OCI-LY1 (cell line): ENCODE measurements around the gene TAF6L.
A peak's percentile ranks its signal among the peaks of the same experiment; 100 is the strongest.

ENCODE experiments used
- H2AFZ ChIP-seq: fragments of 200-600 bp; sonication (generic), shearing (Covaris generic); 2 replicates; pipeline ENCODE4 v1.6.0; 2014; ENCODE audit warnings: antibody characterized with exemption, mild to moderate bottlenecking, low read length
- H3F3A ChIP-seq: fragments of 200-600 bp; sonication (generic), shearing (Covaris generic); 2 replicates; pipeline ENCODE4 v1.6.0; 2014; ENCODE audit warnings: mild to moderate bottlenecking, antibody characterized with exemption, low read length, moderate library complexity; ENCODE audit not compliant: insufficient read depth
- H3K27ac ChIP-seq: fragments of 200-600 bp; sonication (generic); 2 replicates; pipeline ENCODE4 v1.5.1; 2014; ENCODE audit warnings: low read length, mixed run types, mild to moderate bottlenecking, low read depth; ENCODE audit not compliant: poor library complexity, severe bottlenecking
- H3K27me3 ChIP-seq: fragments of 200-600 bp; sonication (generic); 2 replicates; pipeline ENCODE4 v1.6.0; 2014; ENCODE audit warnings: antibody characterized with exemption, mild to moderate bottlenecking, low read length, moderate library complexity; ENCODE audit not compliant: insufficient read depth
- H3K36me3 ChIP-seq: fragments of 200-600 bp; sonication (generic); 2 replicates; pipeline ENCODE4 v1.6.1; 2014; ENCODE audit warnings: mild to moderate bottlenecking, antibody characterized with exemption, low read length, moderate library complexity, mixed read lengths; ENCODE audit not compliant: insufficient read depth
- H3K4me1 ChIP-seq: fragments of 200-600 bp; sonication (generic); 2 replicates; pipeline ENCODE4 v1.5.1; 2014; ENCODE audit warnings: mild to moderate bottlenecking, low read length, moderate library complexity; ENCODE audit not compliant: insufficient read depth, severe bottlenecking
- H3K4me2 ChIP-seq: fragments of 200-600 bp; sonication (generic), shearing (Covaris generic); 2 replicates; pipeline ENCODE4 v1.6.1; 2014; ENCODE audit warnings: low read length
- H3K4me3 ChIP-seq: fragments of 200-600 bp; sonication (generic); 2 replicates; pipeline ENCODE4 v1.5.1; 2014; ENCODE audit warnings: low read length, low read depth, mild to moderate bottlenecking, mixed read lengths; ENCODE audit not compliant: poor library complexity, severe bottlenecking
- H3K79me2 ChIP-seq: fragments of 200-600 bp; shearing (Covaris generic); 2 replicates; pipeline ENCODE4 v1.6.1; 2016; ENCODE audit warnings: mixed run types, low read length, mixed read lengths; ENCODE audit not compliant: insufficient read depth
- H3K9ac ChIP-seq: fragments of 200-600 bp; sonication (generic), shearing (Covaris generic); 2 replicates; pipeline ENCODE4 v1.6.1; 2014; ENCODE audit warnings: mild to moderate bottlenecking, low read length, mixed read lengths
- H3K9me2 ChIP-seq: fragments of 200-600 bp; sonication (generic), shearing (Covaris generic); 2 replicates; pipeline ENCODE4 v1.6.1; 2014; ENCODE audit warnings: low read depth, mild to moderate bottlenecking, low read length, mixed read lengths
- H3K9me3 ChIP-seq: fragments of 200-600 bp; shearing (Covaris generic); 2 replicates; pipeline ENCODE4 v1.6.1; 2014; ENCODE audit warnings: low read length, mixed read lengths
- H4K20me1 ChIP-seq: fragments of 200-600 bp; sonication (generic), shearing (Covaris generic); 2 replicates; pipeline ENCODE4 v1.6.0; 2016; ENCODE audit warnings: mild to moderate bottlenecking, low read length; ENCODE audit not compliant: insufficient read depth
- CTCF ChIP-seq: fragments of 200-600 bp; sonication (generic), shearing (Covaris generic); IDR thresholded peaks from 2 replicates; pipeline ENCODE4 v1.5.1; 2017; ENCODE audit warnings: mild to moderate bottlenecking, antibody characterized with exemption, low read length, moderate library complexity, mixed read lengths
- EZH2 ChIP-seq: fragments of 200-600 bp; sonication (generic), shearing (Covaris generic); IDR thresholded peaks from 2 replicates; pipeline ENCODE4 v1.8.0; 2017; ENCODE audit warnings: borderline replicate concordance, mixed run types, mild to moderate bottlenecking, antibody characterized with exemption, low read length, moderate library complexity, mixed read lengths

TAF6L gene

DNA sequence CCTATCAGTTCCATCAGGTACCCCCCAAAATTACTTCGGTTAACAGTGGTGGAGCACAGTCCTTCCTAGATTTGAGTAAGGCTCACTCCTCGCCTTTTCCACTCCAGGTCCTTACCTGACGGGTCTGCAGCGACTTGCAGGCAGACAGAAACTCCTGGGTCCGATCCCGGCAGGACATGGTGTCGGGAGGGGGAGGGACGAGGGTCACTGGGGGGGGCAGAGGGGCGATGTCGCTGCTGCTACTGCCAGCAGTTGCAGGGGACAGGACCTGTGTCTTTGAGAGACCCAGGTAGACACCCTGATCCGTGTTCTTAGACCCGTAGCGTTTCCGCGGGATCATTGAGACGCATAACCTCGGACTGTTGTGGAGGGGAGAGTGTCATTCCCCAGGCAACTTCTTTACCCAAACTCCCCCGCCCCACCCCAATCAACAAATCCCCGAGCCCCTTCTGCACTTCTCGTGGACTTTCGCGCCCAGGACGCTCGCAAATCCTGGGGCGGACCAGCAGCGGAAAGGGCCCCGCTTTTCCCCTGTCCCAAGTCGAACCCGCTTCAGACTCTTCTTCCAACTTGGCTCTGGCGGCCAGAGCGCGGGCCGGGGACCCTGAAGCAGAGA is 59.8 kb downstream of the TAF6L start:
- Histone ChIP-seq H3K4me1 (peaks cover 22% of the 10 kb centered on the region), H3K79me2 (peaks cover 13% of the 10 kb centered on the region), H3K9me2 (no peaks in the 10 kb centered on the region), H3K27ac (peak overlapping the region; percentile 56), H3K9ac (peak overlapping the region; percentile 81), H3K4me3 (peak overlapping the region; percentile 81), H3K36me3 (peaks cover 42% of the 10 kb centered on the region), H4K20me1 (no peaks in the 10 kb centered on the region), H3F3A (no peaks in the 10 kb centered on the region), H3K4me2 (peak overlapping the region; percentile 81), H3K9me3 (no peaks in the 10 kb centered on the region), H2AFZ (no peak overlapping the region), H3K27me3 (no peaks in the 10 kb centered on the region)
- TF ChIP-seq CTCF (no peak), EZH2 (no peak)

GRCh38 chr11:62831520-62832335 is 60.5 kb downstream of the TAF6L start, which contains the start of gene STX5:
Gene STX5, minus strand, starts transcription at chr11:62832051. Its CDS starts 808 bp downstream, at chr11:62831243.
- Histone ChIP-seq H3K4me3 (peak within 1 kb of the TSS; percentile 81), H3K79me2 (peaks cover 13% of the 10 kb centered on the region), H3K9ac (peak within 1 kb of the TSS; percentile 81), H3K9me2 (no peaks in the 10 kb centered on the region), H3K27me3 (no peaks in the 10 kb centered on the region), H2AFZ (no peak within 1 kb of the TSS), H3K4me1 (peaks cover 22% of the 10 kb centered on the region), H3K27ac (peak within 1 kb of the TSS; percentile 65), H4K20me1 (no peaks in the 10 kb centered on the region), H3K4me2 (peak within 1 kb of the TSS; percentile 81), H3K9me3 (no peaks in the 10 kb centered on the region), H3K36me3 (peaks cover 47% of the 10 kb centered on the region), H3F3A (no peaks in the 10 kb centered on the region)
- TF ChIP-seq CTCF (no peak), EZH2 (no peak)

- no peak within 1 kb of the TSS for H2AFZ ChIP-seq
- peaks cover 24% of the 10 kb centered on the region for H3K4me1 ChIP-seq
- H3K36me3 ChIP-seq, result peaks cover 46% of the 10 kb centered on the region
- no peaks in the 10 kb centered on the region for H3K9me2 ChIP-seq
- no peaks in the 10 kb centered on the region for H3K9me3 ChIP-seq
- H3K4me2 ChIP-seq, result peak within 1 kb of the TSS; percentile 66
- no peaks in the 10 kb centered on the region for H4K20me1 ChIP-seq
- peak within 1 kb of the TSS; percentile 81 for H3K4me3 ChIP-seq
- peaks cover 15% of the 10 kb centered on the region for H3K79me2 ChIP-seq
- TF ChIP-seq CTCF (no peak), EZH2 (no peak)
- H3K9ac ChIP-seq, result peak within 1 kb of the TSS; percentile 81
- H3K27ac ChIP-seq, result peak within 1 kb of the TSS; percentile 65
- no peaks in the 10 kb centered on the region for H3K27me3 ChIP-seq
- H3F3A ChIP-seq, result no peaks in the 10 kb centered on the region
These were observed 61.4 kb downstream of the TAF6L start, which contains the start of gene TEX54 for GRCh38 chr11:62832336-62833234. Gene TEX54, minus strand, starts transcription at chr11:62832841.
